NCI-H187 (cell line): ENCODE measurements around the gene SKAP1.

ENCODE experiments used
- DNase-seq, 2 experiments: peaks; one replicate each; lab custom pipeline; 2025; lab: John Stamatoyannopoulos, UW

The SKAP1 gene

DNA sequence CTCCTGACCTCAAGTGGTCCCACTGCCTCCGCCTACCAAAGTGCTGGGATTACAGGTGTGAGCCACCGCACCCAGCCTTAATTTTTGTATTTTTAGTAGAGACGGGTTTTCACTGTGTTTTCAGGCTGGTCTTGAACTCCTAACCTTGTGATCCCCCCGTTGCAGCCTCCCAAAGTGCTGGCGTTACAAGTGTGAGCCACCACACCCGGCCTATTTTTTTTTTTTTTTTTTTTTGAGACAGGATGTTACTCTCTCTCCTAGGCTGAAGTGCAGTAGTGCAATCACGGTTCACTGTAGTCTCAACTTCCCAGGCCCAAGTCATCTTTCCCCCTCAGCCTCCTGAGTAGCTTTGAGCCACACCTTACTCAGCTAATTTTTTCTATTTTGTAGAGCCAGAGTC is 325.6 kb downstream of the SKAP1 start:
- DNase-seq = no peak

DNA sequence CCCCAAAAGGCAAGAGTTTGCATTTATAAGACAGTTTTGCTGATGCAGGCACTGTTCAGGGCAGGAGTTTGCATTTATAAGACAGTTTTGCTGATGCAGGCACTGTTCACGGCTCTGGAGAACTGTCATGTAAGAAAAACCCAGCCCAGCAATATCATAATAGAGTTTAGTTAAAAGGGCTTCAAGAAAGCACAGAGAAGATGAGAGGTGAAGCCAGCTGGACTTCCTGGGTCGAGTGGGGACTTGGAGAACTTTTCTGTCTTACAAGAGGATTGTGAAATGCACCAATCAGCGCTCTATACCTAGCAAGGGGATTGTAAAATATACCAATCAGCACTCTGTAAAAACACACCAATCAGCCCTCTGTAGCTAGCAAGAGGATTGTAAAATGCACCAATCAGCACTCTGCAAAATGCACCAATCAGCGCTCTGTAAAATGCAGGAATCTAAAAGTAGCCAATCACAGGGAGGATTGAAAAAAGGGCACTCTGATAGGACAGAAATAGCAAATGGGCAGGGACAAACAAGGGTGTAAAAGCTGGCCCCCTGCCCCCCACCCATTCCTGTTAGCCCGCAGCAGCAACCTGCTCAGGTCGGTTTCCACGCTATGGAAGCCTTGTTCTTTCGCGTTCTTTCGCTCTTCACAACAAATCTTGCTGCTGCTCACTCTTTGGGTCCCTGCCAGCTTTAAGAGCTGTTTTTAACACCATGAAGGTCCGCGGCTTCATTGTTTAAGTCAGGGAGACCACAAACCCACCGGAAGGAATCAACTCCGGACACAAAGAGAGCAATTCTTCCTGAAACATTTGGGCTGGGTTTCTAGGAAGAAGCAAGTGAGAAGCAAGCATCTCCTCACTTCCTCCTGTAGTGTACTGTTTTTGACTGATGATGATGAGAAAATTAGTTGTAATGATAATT is 327.0 kb downstream of the SKAP1 start:
- no peak for DNase-seq

DNA sequence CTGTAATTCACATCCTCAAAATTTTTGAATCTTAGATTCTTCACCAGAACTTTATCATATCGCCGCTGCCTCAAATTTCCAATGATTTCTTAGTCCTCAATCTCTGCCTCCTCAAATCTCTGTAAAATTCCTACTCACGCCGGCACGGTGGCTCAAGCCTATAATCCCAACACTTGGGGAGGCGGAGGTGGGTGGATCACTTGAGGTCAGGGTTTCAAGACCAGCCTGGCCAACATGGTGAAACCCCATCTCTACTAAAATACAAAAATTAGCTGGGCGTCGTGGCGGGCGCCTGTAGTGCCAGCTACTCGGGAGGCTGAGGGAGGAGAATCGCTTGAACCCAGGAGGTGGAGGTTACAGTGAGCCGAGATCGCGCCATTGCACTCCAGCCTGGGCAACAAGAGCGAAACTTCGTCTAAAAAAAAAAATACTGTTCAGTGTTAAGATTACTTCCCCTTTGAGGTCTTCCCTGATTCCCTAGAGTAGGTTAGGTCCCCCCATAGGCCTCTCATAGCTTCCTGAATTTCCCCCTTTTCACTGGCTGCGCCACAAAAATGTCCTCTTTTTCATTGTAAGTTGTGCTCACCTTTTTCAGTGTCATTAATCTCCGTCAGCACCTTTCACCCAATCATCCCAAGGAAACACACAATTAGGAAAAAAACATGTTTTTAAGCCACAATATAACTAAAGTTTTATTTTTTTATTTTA is 327.8 kb downstream of the SKAP1 start:
- no peak for DNase-seq

DNA sequence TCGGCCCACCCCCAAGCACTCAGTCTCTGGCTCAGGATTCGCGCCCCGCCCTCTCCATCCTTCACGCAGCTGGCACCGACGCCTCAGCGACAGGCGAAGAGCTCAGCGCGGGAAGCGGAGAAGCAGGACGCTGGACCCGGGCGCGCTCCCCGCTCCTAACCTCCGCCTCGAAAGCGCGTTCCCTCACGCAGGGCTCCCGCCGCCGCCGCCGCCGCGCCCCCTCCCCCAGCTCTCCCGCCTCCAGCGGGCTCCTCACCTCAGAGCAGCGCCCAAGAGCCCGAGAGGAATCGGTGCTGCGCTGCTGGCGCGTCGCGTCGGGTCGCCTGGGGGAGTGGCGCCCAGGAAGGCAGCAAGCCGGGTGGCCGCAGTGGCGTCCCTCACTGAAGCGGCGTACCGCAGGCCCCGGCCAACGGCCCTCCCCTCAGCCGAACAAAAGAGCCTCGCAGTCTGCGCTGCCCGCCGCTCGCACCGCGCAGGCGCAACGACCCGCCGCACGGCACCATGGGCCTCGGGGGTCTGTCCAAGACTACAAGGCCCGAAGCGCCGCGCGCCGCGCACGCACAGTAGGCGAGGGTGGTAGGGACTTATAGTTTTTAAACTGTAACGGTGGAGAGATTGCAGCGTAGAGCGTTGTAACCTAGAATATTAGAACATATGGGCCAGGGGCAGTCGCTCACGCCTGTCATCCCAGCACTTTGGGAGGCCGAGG is 328.8 kb downstream of the SKAP1 start, which contains the start of gene CBX1:
TSS of gene CBX1 (minus strand) at position 467 of the 709 bp plus-strand sequence. CDS start 24,474 bp downstream, outside the sequence.
- peak; percentile 90 to 94 for DNase-seq

DNA sequence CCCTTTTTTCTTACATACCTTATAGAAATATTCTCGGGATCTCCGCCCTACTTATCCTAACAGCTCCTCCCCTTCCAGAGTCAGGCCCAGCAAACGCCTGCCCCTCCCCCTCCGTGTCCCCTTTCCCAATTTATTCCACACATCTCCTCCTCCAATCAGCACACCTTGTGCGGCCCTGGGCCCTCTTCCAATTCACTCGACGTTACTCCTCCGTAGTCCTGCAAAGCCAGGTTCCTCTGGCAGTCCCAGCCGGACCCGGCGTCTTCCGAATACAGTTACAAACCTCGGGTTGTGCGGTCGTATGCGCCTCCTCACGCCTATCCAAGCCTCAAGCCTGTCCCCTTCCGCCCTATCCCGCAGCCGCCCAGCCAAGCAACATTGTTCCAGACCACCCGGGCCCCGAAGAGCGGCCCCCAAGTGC is 329.4 kb downstream of the SKAP1 start:
- peak in 1 of 2 experiments; percentile 44 for DNase-seq

DNA sequence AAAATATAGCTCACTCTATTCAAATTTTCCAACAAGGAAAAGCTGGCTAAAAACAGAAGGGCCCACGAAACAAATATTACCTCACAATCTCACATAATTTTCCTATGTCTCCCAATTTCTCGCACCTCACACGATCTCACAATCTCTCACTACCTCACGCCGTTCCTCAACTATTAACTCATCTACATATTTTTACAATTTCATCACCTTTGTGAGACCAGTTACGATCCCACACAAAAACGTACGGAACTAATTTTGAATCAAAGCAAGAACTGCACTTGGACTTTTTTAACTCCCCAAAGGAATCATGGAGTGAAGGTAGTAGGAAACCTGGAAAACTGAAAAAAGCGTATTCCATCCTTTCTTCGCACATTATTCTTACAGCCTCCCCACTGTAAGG is 329.9 kb downstream of the SKAP1 start:
- DNase-seq = no peak

DNA sequence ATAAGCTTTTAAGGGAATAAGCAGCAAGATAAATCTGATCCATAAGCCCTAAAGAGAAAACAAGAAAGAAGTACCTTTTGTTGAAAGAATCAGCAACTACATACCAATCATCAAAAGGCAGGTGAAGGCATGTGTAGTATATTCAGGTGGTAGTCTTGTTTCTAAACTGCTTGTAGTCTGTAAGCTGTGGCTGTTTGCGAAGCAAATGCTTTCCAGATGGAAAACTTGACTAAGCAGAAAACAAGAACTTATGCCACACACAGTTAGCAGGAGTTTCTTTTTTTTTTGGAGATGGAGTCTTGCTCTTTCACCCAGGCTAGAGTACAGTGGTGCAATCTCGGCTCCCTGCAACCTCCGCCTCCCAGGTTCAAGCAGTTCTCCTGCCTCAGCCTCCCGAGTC is 334.4 kb downstream of the SKAP1 start:
- no peak for DNase-seq

DNA sequence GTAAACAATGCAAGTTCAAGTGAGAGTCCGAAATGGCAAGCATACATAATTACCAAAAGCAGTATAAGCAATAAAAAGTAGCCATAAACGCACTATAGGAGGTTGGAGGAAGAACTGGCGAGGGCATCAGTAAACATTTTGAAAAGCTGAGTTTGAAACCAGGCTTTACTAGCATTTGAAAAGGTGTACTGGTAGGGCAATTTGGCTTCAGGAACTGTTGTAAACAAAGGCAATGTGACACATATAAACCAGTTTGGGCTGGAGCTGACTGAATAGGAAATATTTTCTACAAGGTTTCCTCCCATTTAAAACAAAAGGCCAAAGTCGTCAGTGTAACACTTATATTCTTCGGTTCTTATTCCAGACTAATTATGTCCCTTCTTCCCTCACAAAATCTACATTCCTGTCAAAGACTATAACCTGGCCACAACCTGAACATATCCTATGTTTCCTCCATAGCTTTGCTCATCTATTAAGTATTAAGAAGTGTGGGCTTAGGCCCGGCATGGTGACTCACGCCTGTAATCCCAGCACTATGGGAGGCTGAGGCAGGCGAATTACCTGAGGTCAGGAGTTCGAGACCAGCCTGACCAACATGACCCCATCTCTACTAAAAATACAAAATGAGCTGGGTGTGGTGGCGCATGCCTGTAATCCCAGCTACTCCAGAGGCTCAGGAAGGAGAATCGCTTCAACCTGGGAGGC is 336.5 kb downstream of the SKAP1 start:
- no peak for DNase-seq

DNA sequence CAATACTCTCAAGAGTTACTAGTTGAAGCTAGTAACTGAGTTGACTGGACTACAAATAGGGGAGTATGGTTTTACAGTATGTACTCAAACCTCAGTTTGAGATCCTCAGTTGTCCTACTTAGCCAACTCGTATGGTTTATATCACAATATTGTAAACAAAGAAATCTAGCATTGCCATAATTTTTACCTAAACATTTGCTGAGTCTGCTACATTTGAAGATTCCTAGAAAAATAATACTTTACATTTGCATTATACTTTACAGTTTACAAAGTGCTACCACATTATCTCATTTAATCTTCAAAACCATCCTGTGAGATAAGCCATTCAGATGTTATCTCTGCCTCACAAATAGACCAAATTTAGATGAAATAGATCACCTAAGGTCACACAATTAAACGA is 345.1 kb downstream of the SKAP1 start:
- no peak for DNase-seq
